CD4-positive, alpha-beta T cell treated with Interleukin-15 for 1 hour (primary cell): ENCODE results near the gene EXOC1.
A peak's percentile ranks its signal among the peaks of the same experiment; 100 is the strongest.

ENCODE experiments used
- DNase-seq: peaks from one replicate; pipeline ENCODE4 v3.0.0-alpha.2; 2020

The EXOC1 gene

DNA sequence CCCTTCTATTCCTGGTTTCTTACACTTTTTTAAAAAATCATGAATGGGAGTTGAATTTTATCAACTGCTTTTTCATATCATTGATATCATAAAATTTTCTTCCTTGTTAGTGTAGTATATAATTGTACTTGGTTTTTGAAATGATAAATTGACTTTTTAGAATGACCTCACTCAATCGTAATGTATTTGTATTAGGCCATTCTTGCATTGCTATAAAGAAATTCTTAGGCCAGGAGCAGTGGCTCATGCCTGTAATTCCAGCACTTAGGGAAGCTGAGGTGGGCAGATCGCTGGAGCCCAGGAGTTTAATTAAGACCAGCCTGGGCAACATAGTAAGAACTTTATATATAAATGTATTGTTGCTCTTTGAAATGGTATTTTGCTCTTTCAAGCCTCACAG lies 6.3 kb downstream of the EXOC1 start:
- no peak for DNase-seq

GRCh38 chr4:55864577-55865223 lies 11.3 kb downstream of the EXOC1 start:
- DNase-seq: no peak

DNA sequence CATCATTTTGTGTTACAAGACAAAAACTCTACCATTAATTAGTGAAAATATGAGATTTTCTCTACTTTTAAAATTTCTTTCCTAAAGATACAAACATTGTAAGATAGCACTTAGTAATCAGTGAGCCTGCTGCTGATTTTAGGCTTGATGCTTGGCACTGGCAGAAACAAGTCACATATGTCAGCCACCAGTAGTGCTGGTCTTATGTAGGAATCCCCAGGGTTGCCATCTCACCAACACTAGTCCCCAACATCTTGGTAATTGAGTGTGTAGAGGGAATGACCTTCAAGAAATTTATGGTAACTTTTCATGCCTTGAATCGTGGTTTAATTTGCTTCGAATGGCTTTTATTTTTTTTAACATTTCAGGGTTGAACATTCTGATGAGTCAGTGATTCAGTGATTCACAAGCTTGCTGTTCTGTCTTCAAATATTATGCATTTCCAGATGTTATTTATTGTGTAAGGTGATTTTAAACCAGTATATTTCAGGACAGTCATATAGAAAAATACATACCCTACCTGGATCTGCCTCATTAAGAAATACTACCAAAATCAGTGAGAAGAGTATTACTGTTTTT lies 11.9 kb downstream of the EXOC1 start:
- DNase-seq: no peak

DNA sequence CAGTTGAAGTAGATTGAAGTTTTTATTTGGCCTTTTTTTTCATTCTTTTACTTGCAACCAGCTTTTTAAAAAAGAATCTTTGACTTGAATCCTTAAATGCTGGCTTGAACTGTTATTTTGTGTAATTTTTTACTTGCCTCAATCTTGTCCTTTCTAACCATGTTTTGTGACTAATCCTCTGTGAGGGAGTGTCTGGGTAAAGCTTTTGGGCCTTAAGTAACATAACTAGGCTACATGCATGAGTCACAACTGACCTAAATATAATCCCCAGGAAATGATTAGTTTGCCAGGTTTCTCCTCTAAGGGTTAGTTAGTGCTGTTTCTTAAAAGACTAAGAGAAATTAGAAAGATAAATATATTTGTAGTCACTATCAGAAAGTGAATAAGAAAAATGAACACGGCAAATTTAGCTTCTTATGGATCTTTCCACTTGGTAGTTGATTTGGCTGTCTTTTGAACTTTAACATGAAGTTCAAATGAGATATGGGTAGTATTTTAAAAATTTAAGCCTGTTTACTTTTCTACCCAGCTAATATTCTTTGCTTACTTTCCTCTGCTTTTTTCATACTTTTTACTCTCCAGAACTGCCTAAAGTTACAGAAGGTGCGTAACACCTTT lies 13.0 kb downstream of the EXOC1 start:
- DNase-seq: no peak

- peak; percentile 50 for DNase-seq
Measured at GRCh38 chr4:55866973-55867574, 13.6 kb downstream of the EXOC1 start.

DNA sequence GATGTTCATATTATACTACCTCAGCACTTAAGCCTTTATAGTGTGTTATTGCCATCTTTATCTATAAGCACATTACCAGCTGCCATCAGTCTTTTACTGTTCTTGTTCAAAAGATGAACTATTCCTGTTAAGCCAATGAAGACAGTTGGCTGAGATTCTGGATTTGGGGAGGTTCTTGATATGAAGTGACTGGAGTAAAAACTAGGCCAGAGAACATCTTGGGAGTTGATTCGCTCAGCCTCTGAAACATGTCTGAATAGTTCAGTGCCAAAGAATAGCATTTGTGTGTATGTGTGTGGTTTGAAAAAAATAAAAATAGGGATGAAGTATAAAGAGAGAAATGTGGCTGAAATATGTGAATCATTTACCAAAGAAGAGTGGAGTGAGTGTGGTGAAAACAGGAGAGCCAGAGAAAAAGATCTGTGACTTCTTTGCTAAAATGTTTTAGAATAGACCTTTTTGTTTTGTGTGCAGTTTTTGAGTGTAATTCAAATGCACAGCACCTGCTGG lies 15.2 kb downstream of the EXOC1 start:
- no peak for DNase-seq

GRCh38 chr4:55871299-55871800 lies 17.9 kb downstream of the EXOC1 start:
- DNase-seq: no peak

DNA sequence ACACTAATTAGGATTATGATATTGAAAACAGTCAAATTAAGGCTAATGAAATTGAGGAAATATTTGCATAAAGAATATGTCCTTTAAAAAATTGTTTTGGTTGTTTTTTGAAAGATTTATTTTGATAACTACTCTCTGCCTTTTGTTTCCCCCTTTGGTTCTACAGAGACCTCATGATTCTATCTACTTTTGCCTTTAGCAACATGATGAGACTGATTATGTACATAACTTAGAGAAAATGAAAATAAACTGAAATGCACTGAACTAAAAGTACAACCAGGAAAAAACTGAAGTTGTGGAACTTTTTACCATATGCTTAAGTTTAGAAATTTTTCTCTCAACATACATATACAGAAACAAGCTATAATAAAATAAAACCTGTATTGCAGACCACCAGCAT lies 21.4 kb downstream of the EXOC1 start:
- no peak for DNase-seq

DNA sequence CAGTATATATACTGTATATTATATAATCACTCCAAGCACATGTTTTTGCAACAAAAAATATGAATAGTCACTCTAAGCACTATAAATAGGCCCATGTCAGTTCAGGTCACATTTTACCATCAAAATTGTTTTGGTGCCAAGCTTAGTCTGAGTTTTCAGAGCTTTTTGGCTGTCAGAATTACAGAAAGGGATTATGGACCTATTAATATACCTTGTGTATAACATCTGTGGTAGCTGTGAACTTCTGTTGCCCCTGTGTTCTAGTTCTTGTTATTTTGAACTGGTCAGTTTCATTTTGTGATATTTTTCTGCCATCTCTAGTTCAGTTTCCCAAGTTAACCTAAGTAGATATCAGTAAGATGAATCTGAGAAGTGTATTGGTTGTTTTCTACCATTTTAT lies 22.9 kb downstream of the EXOC1 start:
- no peak for DNase-seq

- no peak for DNase-seq
Measured at GRCh38 chr4:55879224-55879623, 25.8 kb downstream of the EXOC1 start.

GRCh38 chr4:55880652-55881280 lies 27.3 kb downstream of the EXOC1 start:
- DNase-seq: no peak

- no peak for DNase-seq
Measured at GRCh38 chr4:55884093-55884850, 30.8 kb downstream of the EXOC1 start.

GRCh38 chr4:55884851-55885219 lies 31.4 kb downstream of the EXOC1 start:
- DNase-seq: no peak

- no peak for DNase-seq
Measured at GRCh38 chr4:55887594-55887993, 34.1 kb downstream of the EXOC1 start.

DNA sequence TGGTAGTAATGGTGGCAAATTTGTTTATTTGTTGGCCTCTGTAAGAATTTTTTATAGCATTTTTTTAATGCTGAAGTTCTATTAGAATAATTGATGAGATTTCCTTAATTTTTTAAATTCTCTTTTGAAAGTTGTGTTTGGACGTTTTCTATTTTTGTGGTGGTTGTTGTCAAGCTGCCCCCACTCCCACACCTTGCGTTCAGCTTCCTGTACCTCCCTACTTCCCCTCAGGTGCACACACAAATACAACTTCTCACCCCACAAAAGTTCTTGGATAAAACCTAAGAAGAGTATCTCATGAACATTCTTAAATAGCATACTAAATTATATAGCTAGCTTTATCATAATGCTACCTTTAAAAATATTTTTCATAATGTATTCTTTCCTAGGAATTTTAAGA lies 38.7 kb downstream of the EXOC1 start:
- no peak for DNase-seq

- DNase-seq: no peak
Measured at GRCh38 chr4:55896622-55897021, 43.2 kb downstream of the EXOC1 start.

DNA sequence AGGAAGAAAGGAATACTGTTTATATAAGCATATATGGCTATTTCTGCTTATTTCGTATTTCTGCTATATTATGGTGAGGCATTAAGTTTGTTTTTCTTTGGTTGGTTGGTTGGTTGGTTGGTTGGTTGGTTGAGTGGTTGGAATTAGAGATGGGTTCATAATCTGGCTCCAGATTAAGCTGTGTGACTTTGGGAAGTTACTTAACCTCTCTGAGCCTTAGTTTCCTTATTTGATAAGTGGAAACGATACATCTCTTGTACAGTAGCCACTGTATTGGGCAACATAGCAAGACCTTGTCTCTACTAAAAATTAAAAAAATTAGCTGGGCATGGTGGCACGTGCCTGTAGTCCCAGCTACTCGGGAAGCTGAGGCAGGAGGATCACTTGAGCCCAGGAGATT lies 49.2 kb downstream of the EXOC1 start:
- no peak for DNase-seq

DNA sequence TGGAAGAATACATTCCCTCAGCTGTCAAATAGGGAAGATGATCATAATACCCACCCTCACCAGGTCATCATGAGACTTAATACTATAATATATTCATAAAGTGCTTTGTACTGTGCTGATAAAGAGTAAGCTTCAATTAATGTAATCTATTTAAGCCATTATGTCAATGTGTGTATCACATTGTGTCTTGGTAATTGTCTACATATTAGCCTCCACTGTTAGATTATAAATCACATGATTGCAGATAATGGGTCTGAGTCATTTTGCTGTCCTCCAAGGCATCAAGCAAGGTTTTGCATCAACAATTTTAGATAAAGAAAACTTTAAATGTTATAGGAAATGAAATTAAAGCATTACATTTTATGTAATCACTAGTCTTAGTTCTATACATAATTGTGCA lies 50.1 kb downstream of the EXOC1 start:
- no peak for DNase-seq

DNA sequence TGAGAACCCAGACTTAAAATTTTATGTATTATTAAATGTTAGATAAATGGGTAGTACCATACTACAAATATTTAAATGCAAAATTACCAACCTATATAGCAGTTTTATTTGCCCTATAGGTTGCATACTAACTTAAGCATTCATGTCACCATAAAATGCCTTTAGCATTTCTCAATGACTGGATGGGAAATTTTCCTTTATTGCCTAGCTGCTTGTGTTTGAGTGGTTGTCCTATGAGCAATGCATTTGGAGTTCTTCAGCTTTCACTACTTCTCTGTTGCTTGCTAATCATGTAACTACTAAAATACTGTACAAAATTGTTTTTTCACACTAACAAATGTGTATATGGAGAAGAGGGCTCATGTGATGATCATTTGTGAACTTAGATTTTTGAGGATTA lies 51.1 kb downstream of the EXOC1 start:
- no peak for DNase-seq

- DNase-seq: no peak
Measured at GRCh38 chr4:55906323-55906722, 52.9 kb downstream of the EXOC1 start.

GRCh38 chr4:55906989-55907388 lies 53.5 kb downstream of the EXOC1 start:
- no peak for DNase-seq

- no peak for DNase-seq
Measured at GRCh38 chr4:55907469-55907868, 54.0 kb downstream of the EXOC1 start.

DNA sequence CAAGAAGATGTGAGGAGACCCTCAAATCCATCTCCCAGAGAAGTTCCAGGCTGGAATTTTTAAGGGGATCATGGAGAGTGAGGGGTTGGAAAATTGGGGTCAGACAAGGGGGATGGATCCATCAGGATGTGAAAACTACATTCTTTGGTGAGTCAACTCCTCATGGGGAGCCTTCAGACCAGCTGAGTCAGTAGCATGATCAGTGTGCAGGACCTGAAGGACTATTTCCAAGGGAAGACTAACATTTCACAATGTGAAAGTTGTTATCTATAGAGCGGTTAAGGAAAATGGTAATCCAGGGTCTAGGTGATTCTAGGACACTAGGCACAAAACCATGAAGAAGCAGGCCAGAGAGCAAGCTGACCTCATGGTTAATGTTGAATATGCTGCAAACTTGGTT lies 56.7 kb downstream of the EXOC1 start:
- DNase-seq: no peak
